Heart left ventricle (tissue), 16 donors: ENCODE data around the gene RARRES1. TPM values are rescaled to one million over a fixed set of nuclear protein-coding genes. Genes with fewer than 3 reads are reported as not detected.

Experiments used
- ATAC-seq, 4 donors: fragments of 200-7000 bp; cut with Tn5 transposase; one replicate each; pipeline ENCODE4 v1.9.1; 2020 to 2022; ENCODE audit warnings: moderate library complexity in 4 of 4, mild to moderate bottlenecking in 3 of 4, moderate number of reproducible peaks in 1 of 4
- DNase-seq, 5 donors: peaks; one replicate each; pipeline ENCODE4 v3.0.0-alpha.2; 2020
- H3K27ac ChIP-seq, 12 donors: fragments of 200-600 bp; sonication (generic) in 4 of 12; one replicate each; pipeline versions ENCODE4 v1.5.0 to v1.8.0; 2016 to 2022; ENCODE audit warnings: mild to moderate bottlenecking in 2 of 12
- H3K27me3 ChIP-seq, 9 donors: fragments of 200-600 bp; sonication (generic) in 2 of 9; one replicate each; pipeline versions ENCODE4 v1.5.1 to v1.8.0; 2016 to 2022; ENCODE audit warnings: mild to moderate bottlenecking in 3 of 9
- H3K36me3 ChIP-seq, 9 donors: fragments of 200-600 bp; sonication (generic) in 2 of 9; one replicate each; pipeline versions ENCODE4 v1.5.0 to v1.8.0; 2018 to 2022; ENCODE audit warnings: mild to moderate bottlenecking in 2 of 9
- H3K4me1 ChIP-seq, 12 donors: fragments of 200-600 bp; sonication (generic) in 4 of 12; one replicate each; pipeline versions ENCODE4 v1.5.0 to v1.8.0; 2016 to 2022; ENCODE audit warnings: mild to moderate bottlenecking in 3 of 12
- H3K4me3 ChIP-seq, 12 donors: fragments of 200-600 bp; sonication (generic) in 4 of 12; one replicate each; pipeline versions ENCODE4 v1.5.0 to v1.8.0; 2017 to 2022; ENCODE audit warnings: mild to moderate bottlenecking in 9 of 12, moderate library complexity in 4 of 12
- H3K9me3 ChIP-seq, 12 donors: fragments of 200-600 bp; sonication (generic) in 4 of 12; one replicate each; pipeline versions ENCODE4 v1.5.0 to v1.8.0; 2016 to 2022; ENCODE audit warnings: mild to moderate bottlenecking in 1 of 12
- CTCF ChIP-seq, 12 donors: fragments of 200-600 bp; sonication (generic) in 4 of 12; IDR thresholded peaks; one replicate each; pipeline versions ENCODE4 v1.5.0 to v1.8.0; 2018 to 2022; ENCODE audit warnings: antibody characterized with exemption in 12 of 12, mild to moderate bottlenecking in 5 of 12
- POLR2A ChIP-seq, 2 donors: fragments of 450-650 bp; IDR thresholded peaks; one replicate each; pipeline ENCODE4 v1.6.1; 2017; ENCODE audit warnings: antibody characterized with exemption in 2 of 2, mild to moderate bottlenecking in 2 of 2, moderate library complexity in 2 of 2
- WGBS, 4 donors: extraction: QIAGEN DNeasy Blood & Tissue Kit in 2 of 4; methylation state at CpG; one replicate each; pipeline versions ENCODE4 v1.1.5 to v1.1.7; 2013 to 2018; 5-methylcytosine and 5-hydroxymethylcytosine counted together
- intact Hi-C, 10 donors: fragments of 100-400 bp; cut with DNase I; formaldehyde crosslinking; loops; one replicate each; pipeline versions ENCODE4 v1.11.1 to v1.14.2; 2022
- long read RNA-seq, 3 donors: library from polyadenylated mRNA; unstranded; transcript quantifications; one replicate each; pipeline ENCODE4 v2.0.0, GENCODE V29; 2020 to 2021
- polyA plus RNA-seq, 2 donors: library from polyadenylated mRNA; stranded (reverse); fragments of 200-250 nt; gene quantifications; one replicate each; pipeline ENCODE4 v1.2.3, GENCODE V29; 2013
- total RNA-seq, 9 donors: library from RNA; depleted of rRNA in 2 of 9; stranded (reverse); fragments of >200 nt in 2 of 9; fragmentation: NEBNext Ultra II Directional in 3 of 9; extraction: Animal tissue kit (Norgen Biotek cat#: 25700) in 3 of 9; gene quantifications; one replicate each; pipeline versions ENCODE4 v1.1.0 to v1.2.4, GENCODE V29; 2016 to 2023
- donor health status: ischemic (EF 13 %, LVEDD 7.1; RV severe dilation, severe dysfunction).
- donor health status: healthy with polysubstance abuse.
- donor health status: DM: no; HTN: yes; CAD: no.
- donor health status: DM: no; HTN: no; CAD: no.
- donor health status: ischemic (EF 25% LVEDD 6.9; RV normal size, moderate dysfunction).
- donor health status: ischemic (EF 25% LVEDD 5.7; RV mildly dilated, moderate dysfunction).
- donor health status: healthy.
- donor health status: DM: yes; HTN: yes; CAD: no.
- donor health status: ischemic (EF 35%, LVEDD 5.7; RV mildly dilated, moderate dysfunction).
- donor health status: nonischemic (EF 11% LVEDD 7.7; RV severe dilation, severe dysfunction).
- donor health status: DM: yes; HTN: yes; CAD: no.
- donor health status: PGD.
- donor health status: ischemic (EF 29% LVEDD 5.4; RV normal size, mild dysfunction).
- donor health status: nonischemic (EF 23%, LVEDD 6.1; RV moderate dilation, normal function).

The RARRES1 gene
- total RNA-seq: 10 to 100 TPM in 4 of 9 donors, 1 to 10 TPM in 4, under 1 TPM in 1; 0.63 to 69.4 (median 3.5) TPM
- 1 to 10 TPM; 3.6 to 8.9 TPM for polyA plus RNA-seq
- long read RNA-seq, donor 1, transcript RARRES1-201 (6 exons, 1,952 nt): major isoform, 12 of 15 reads
- long read RNA-seq, donor 1, partial matches to known transcripts: 0 of 15 reads
- long read RNA-seq, donor 1, other reads (novel, unspliced or antisense): 3 of 15 reads
- long read RNA-seq, donor 2, transcript RARRES1-201 (6 exons, 1,952 nt): major isoform, 8 of 14 reads
- long read RNA-seq, donor 2, partial matches to known transcripts: 0 of 14 reads
- long read RNA-seq, donor 2, other reads (novel, unspliced or antisense): 6 of 14 reads
- long read RNA-seq, donor 3, partial matches to known transcripts: 0 of 4 reads
- long read RNA-seq, donor 3, other reads (novel, unspliced or antisense): 3 of 4 reads

GRCh38 chr3:158731938-158732855 lies at the start of gene RARRES1:
Gene RARRES1 (minus strand): TSS chr3:158732457. CDS start chr3:158732415, 42 bp downstream.
- intact Hi-C loops: loop anchor here in 2 of 10 donors (5.0 kb wide), 3 partner anchors 35 to 60 kb away; no protein-coding TSS in a partner anchor
- ATAC-seq (peak; percentile 43 to 85 (median 72)), DNase-seq (peak; percentile 62 to 86 (median 71))
- H3K9me3 ChIP-seq: peaks cover 0 to 13% (median 8%) of the 10 kb centered on the region in 12 donors
- 3 to 11% (median 7%) methylated on average over 11 to 101 of the region's 101 CpGs for WGBS, 4 donors
- peak within 1 kb of the TSS; percentile 54 to 74 (median 65) for H3K4me3 ChIP-seq
- TF ChIP-seq CTCF (IDR thresholded peaks at IDR 0.05): peak in 4 of 12 donors; percentile 6 to 37 (median 29)
- no peak for TF ChIP-seq POLR2A (IDR thresholded peaks at IDR 0.05)
- H3K27me3 ChIP-seq: no peaks in the 10 kb centered on the region
- no peaks in the 10 kb centered on the region for H3K36me3 ChIP-seq
- H3K27ac ChIP-seq: peak within 1 kb of the TSS; percentile 15 to 78 (median 56)
- H3K4me1 ChIP-seq: peaks cover 0 to 27% (median 14%) of the 10 kb centered on the region in 12 donors

- Histone ChIP-seq H3K27me3 (no peaks in the 10 kb centered on the region), H3K4me3 (no peak overlapping the region), H3K36me3 (no peaks in the 10 kb centered on the region), H3K27ac (no peak overlapping the region), H3K9me3 (no peaks in the 10 kb centered on the region), H3K4me1 (peaks cover 0 to 14% (median 0%) of the 10 kb centered on the region in 12 donors)
- ATAC-seq: no peak
- TF ChIP-seq CTCF (IDR thresholded peaks at IDR 0.05) (no peak), POLR2A (IDR thresholded peaks at IDR 0.05) (no peak)
- no peak for DNase-seq
- 76 to 84% (median 80%) methylated on average over 1 of the region's 1 CpG for WGBS, 4 donors
- intact Hi-C loops: loop anchor here in 2 of 10 donors (10.0 kb wide), 2 partner anchors 117 to 237 kb away; no protein-coding TSS in a partner anchor
Measured at GRCh38 chr3:158781849-158782248, 49.6 kb upstream of the RARRES1 start.

GRCh38 chr3:158781191-158781590 lies 48.9 kb upstream of the RARRES1 start:
- ATAC-seq: no peak

More at GRCh38 chr3:158781191-158781590, 48.9 kb upstream of the RARRES1 start:
- intact Hi-C loops: loop anchor here in 2 of 10 donors (10.0 kb wide), 2 partner anchors 116 to 236 kb away; no protein-coding TSS in a partner anchor
- 92 to 93% (median 92%) methylated on average over 2 of the region's 2 CpGs for WGBS, 4 donors
- DNase-seq: no peak
- Histone ChIP-seq H3K27ac (no peak overlapping the region), H3K27me3 (no peaks in the 10 kb centered on the region), H3K4me1 (peaks cover 0 to 21% (median 0%) of the 10 kb centered on the region in 12 donors), H3K9me3 (no peaks in the 10 kb centered on the region), H3K4me3 (no peak overlapping the region), H3K36me3 (no peaks in the 10 kb centered on the region)
- TF ChIP-seq CTCF (IDR thresholded peaks at IDR 0.05) (no peak), POLR2A (IDR thresholded peaks at IDR 0.05) (no peak)
